H9 (cell line): ENCODE data around the gene KIAA1614. TPM values are rescaled to one million over a fixed set of nuclear protein-coding genes. Genes with fewer than 3 reads are reported as not detected.
A peak's percentile ranks its signal among the peaks of the same experiment; 100 is the strongest.

ENCODE experiments used
- DNase-seq: peaks from one replicate; pipeline ENCODE4 v3.0.0-alpha.2; 2017
- H2AFZ ChIP-seq: one replicate; pipeline ENCODE4 v1.6.1; 2013; ENCODE audit warnings: mild to moderate bottlenecking, low read length, control low read depth, moderate library complexity
- H2AK5ac ChIP-seq: 2 replicates; pipeline ENCODE4 v1.6.1; 2013; ENCODE audit warnings: low read length, control low read depth, mixed read lengths; ENCODE audit not compliant: insufficient read length
- H2BK120ac ChIP-seq: one replicate; pipeline ENCODE4 v1.6.1; 2013; ENCODE audit warnings: low read depth, mild to moderate bottlenecking, low read length, control low read depth, inconsistent platforms; ENCODE audit not compliant: poor library complexity, severe bottlenecking
- H2BK12ac ChIP-seq: 2 replicates; pipeline ENCODE4 v1.6.1; 2013; ENCODE audit warnings: low read length, control low read depth, mixed read lengths, low read depth; ENCODE audit not compliant: insufficient read length
- H2BK15ac ChIP-seq: 2 replicates; pipeline ENCODE4 v1.6.1; 2013; ENCODE audit warnings: low read depth, low read length, control low read depth
- H2BK20ac ChIP-seq: one replicate; pipeline ENCODE4 v1.6.1; 2013; ENCODE audit warnings: low read depth, mild to moderate bottlenecking, low read length, control low read depth, inconsistent platforms; ENCODE audit not compliant: poor library complexity, severe bottlenecking
- H2BK5ac ChIP-seq: 2 replicates; pipeline ENCODE4 v1.6.1; 2013; ENCODE audit warnings: low read length, control low read depth, mixed read lengths; ENCODE audit not compliant: insufficient read length
- H3K14ac ChIP-seq: 2 replicates; pipeline ENCODE4 v1.6.1; 2013; ENCODE audit warnings: low read length, control low read depth; ENCODE audit not compliant: insufficient read depth
- H3K18ac ChIP-seq: 2 replicates; pipeline ENCODE4 v1.6.1; 2013; ENCODE audit warnings: low read depth, mild to moderate bottlenecking, mixed read lengths, low read length, control low read depth; ENCODE audit not compliant: insufficient read length
- H3K23ac ChIP-seq: 2 replicates; pipeline ENCODE4 v1.6.1; 2013; ENCODE audit warnings: low read length, control low read depth, mixed read lengths, low read depth; ENCODE audit not compliant: insufficient read length
- H3K23me2 ChIP-seq: 2 replicates; pipeline ENCODE4 v1.6.1; 2013; ENCODE audit warnings: low read depth, mild to moderate bottlenecking, mixed read lengths, low read length, control low read depth; ENCODE audit not compliant: insufficient read length, poor library complexity, severe bottlenecking
- H3K27ac ChIP-seq: 2 replicates; pipeline ENCODE4 v1.5.1; 2013; ENCODE audit warnings: low read length, control low read depth, mixed read lengths, low read depth; ENCODE audit not compliant: insufficient read length
- H3K27me3 ChIP-seq: 2 replicates; pipeline ENCODE4 v1.6.1; 2013; ENCODE audit warnings: low read length, control low read depth, inconsistent platforms; ENCODE audit not compliant: insufficient read depth
- H3K4ac ChIP-seq: 2 replicates; pipeline ENCODE4 v1.6.1; 2013; ENCODE audit warnings: low read depth, mild to moderate bottlenecking, control low read depth, inconsistent platforms, low read length, moderate library complexity
- H3K4me1 ChIP-seq: 2 replicates; pipeline ENCODE4 v1.6.1; 2013; ENCODE audit warnings: low read length, control low read depth, inconsistent platforms; ENCODE audit not compliant: insufficient read depth
- H3K4me2 ChIP-seq: 2 replicates; pipeline ENCODE4 v1.6.1; 2013; ENCODE audit warnings: low read length, control low read depth, mixed read lengths; ENCODE audit not compliant: insufficient read length, insufficient read depth
- H3K56ac ChIP-seq: 2 replicates; pipeline ENCODE4 v1.6.1; 2013; ENCODE audit warnings: low read depth, mild to moderate bottlenecking, mixed read lengths, low read length, control low read depth; ENCODE audit not compliant: insufficient read length
- H3K79me1 ChIP-seq: 2 replicates; pipeline ENCODE4 v1.6.1; 2013; ENCODE audit warnings: low read depth, mild to moderate bottlenecking, moderate library complexity, low read length, control low read depth, inconsistent platforms; ENCODE audit not compliant: insufficient read depth, poor library complexity, severe bottlenecking
- H3K79me2 ChIP-seq: 2 replicates; pipeline ENCODE4 v1.6.1; 2013; ENCODE audit warnings: low read length, control low read depth, inconsistent platforms; ENCODE audit not compliant: insufficient read depth
- H3K9ac ChIP-seq: 2 replicates; pipeline ENCODE4 v1.6.1; 2013; ENCODE audit warnings: low read length, control low read depth, mixed read lengths; ENCODE audit not compliant: insufficient read length; ENCODE audit errors: extremely low read depth
- H3K9me3 ChIP-seq: one replicate; pipeline ENCODE4 v1.6.1; 2013; ENCODE audit warnings: low read depth, low read length, inconsistent platforms; ENCODE audit not compliant: control insufficient read depth
- H3T11ph ChIP-seq: one replicate; pipeline ENCODE4 v1.6.1; 2013; ENCODE audit warnings: mild to moderate bottlenecking, low read length, control low read depth, inconsistent platforms
- H4K20me1 ChIP-seq: one replicate; pipeline ENCODE4 v1.6.1; 2013; ENCODE audit not compliant: control insufficient read depth, insufficient read length, insufficient read depth
- H4K5ac ChIP-seq: 2 replicates; pipeline ENCODE4 v1.6.1; 2013; ENCODE audit warnings: low read depth, mild to moderate bottlenecking, mixed read lengths, low read length, control low read depth; ENCODE audit not compliant: insufficient read length
- H4K8ac ChIP-seq: replicated peaks from 2 replicates; pipeline ENCODE4 v1.6.1; 2013; ENCODE audit warnings: low read length, control low read depth, mixed read lengths, low read depth; ENCODE audit not compliant: insufficient read length
- H4K91ac ChIP-seq: 2 replicates; pipeline ENCODE4 v1.6.1; 2013; ENCODE audit warnings: low read depth, mild to moderate bottlenecking, moderate library complexity, mixed read lengths, low read length, control low read depth; ENCODE audit not compliant: insufficient read length
- H3K27ac Mint-ChIP-seq, 3 experiments: 2 replicates in 2 of 3; 3 replicates in 1 of 3; pipeline ENCODE4 v1.8.0; 2020 to 2021; ENCODE audit warnings: mixed read lengths in 3 of 3, mild to moderate bottlenecking in 1 of 3, moderate library complexity in 1 of 3
- H3K27me3 Mint-ChIP-seq: 2 replicates; pipeline ENCODE4 v1.8.0; 2021; ENCODE audit warnings: low read depth, mild to moderate bottlenecking, moderate library complexity, mixed read lengths
- H3K36me3 Mint-ChIP-seq, 3 experiments: 2 replicates in 2 of 3; 3 replicates in 1 of 3; pipeline ENCODE4 v1.8.0; 2020 to 2021; ENCODE audit warnings: low read depth in 3 of 3, mixed read lengths in 3 of 3; ENCODE audit not compliant: insufficient read depth in 1 of 3
- H3K4me1 Mint-ChIP-seq, 2 experiments: 2 replicates each; pipeline ENCODE4 v1.8.0; 2020; ENCODE audit warnings: mixed read lengths in 2 of 2
- H3K4me3 Mint-ChIP-seq, 2 experiments: 2 replicates in 1 of 2; 3 replicates in 1 of 2; pipeline ENCODE4 v1.8.0; 2020 to 2021; ENCODE audit warnings: mild to moderate bottlenecking in 2 of 2, mixed read lengths in 2 of 2, moderate library complexity in 1 of 2
- H3K9me3 Mint-ChIP-seq, 2 experiments: 2 replicates in 1 of 2; 3 replicates in 1 of 2; pipeline ENCODE4 v1.8.0; 2020; ENCODE audit warnings: mild to moderate bottlenecking in 2 of 2, mixed read lengths in 2 of 2, moderate library complexity in 1 of 2
- WGBS: extraction: QIAGEN DNeasy Blood & Tissue Kit; methylation state at CpG from one replicate; pipeline ENCODE4 v1.1.7; 2013; ENCODE audit warnings: missing lambda C conversion rate, low lambda C conversion rate, mixed read lengths; ENCODE audit not compliant: insufficient read length; ENCODE audit errors: extremely low coverage; 5-methylcytosine and 5-hydroxymethylcytosine counted together
- total RNA-seq: library from RNA; stranded (reverse); gene quantifications from 2 replicates; pipeline ENCODE4 v1.2.1, GENCODE V29; 2021
- TF ChIP-seq, protein P1 (sequence below): fragments of 200-600 bp; sonication (generic); conservative IDR thresholded peaks from 3 replicates; pipeline ENCODE4 v1.8.0; 2021; ENCODE audit warnings: antibody characterized with exemption, mild to moderate bottlenecking

KIAA1614 gene
- total RNA-seq, 1 experiment from 2014 or later = 1.3 TPM

DNA sequence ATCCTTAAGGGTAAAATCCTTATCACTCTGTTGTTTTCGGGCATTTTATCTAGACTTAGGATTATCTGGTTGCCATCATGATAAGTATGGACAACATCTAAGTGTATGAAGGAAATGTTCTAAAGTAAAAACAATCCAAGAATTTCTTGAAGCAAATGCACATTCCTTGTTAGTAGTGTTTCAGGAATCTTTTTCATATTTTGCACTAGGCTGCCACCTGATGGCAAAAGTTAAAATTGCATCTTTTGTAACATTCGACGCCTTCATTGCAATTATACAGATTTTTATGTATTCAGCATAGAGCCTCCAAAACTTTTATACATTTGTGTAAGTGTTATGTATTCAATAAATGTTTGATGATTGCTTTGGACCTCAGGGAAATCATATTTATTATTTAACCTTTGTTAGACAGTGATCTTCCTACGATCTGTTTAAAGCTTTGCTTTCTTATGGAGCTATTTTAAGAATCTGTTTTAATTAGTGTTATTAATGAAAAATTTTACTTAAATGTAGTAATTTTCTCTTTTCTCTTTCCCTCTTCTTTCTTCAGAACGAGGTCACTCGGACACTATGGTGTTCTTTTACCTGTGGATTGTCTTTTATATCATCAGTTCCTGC is 49.4 kb upstream of the KIAA1614 start:
- H3K23ac ChIP-seq = no peak overlapping the region
- no peak overlapping the region for H2BK15ac ChIP-seq
- no peak overlapping the region for H2BK5ac ChIP-seq
- no peaks in the 10 kb centered on the region for H3K4me1 ChIP-seq
- H3K9me3 Mint-ChIP-seq = peaks cover 0 to 2% of the 10 kb centered on the region in 2 experiments; a peak in 2 of 5 replicates
- H4K91ac ChIP-seq = no peak overlapping the region
- no peaks in the 10 kb centered on the region for H3K4me1 Mint-ChIP-seq
- no peak overlapping the region for H3K18ac ChIP-seq
- WGBS = no CpG with 5 or more reads among the region's 6 CpGs
- H3K4me2 ChIP-seq = no peak overlapping the region
- H3K36me3 Mint-ChIP-seq = peaks cover 7 to 26% (median 19%) of the 10 kb centered on the region in 3 experiments; a peak in 6 of 7 replicates
- H3K9me3 ChIP-seq = no peaks in the 10 kb centered on the region
- no peaks in the 10 kb centered on the region for H3K23me2 ChIP-seq
- H2BK12ac ChIP-seq = no peak overlapping the region
- no peaks in the 10 kb centered on the region for H3K79me1 ChIP-seq
- H4K8ac ChIP-seq = no peak overlapping the region
- H3K27ac ChIP-seq = no peak overlapping the region
- DNase-seq = no peak
- no peak overlapping the region for H3K9ac ChIP-seq
- H3K27me3 Mint-ChIP-seq = no peaks in the 10 kb centered on the region
- no peak overlapping the region for H3K56ac ChIP-seq
- no peak overlapping the region for H2AK5ac ChIP-seq
- no peak overlapping the region for H2BK20ac ChIP-seq
- no peak overlapping the region for H4K5ac ChIP-seq
- H3K79me2 ChIP-seq = no peaks in the 10 kb centered on the region
- no peak overlapping the region for H3K27ac Mint-ChIP-seq
- H2AFZ ChIP-seq = no peak overlapping the region
- no peak overlapping the region for H2BK120ac ChIP-seq
- no peak overlapping the region for H3K4ac ChIP-seq
- no peaks in the 10 kb centered on the region for H4K20me1 ChIP-seq
- H3K27me3 ChIP-seq = no peaks in the 10 kb centered on the region
- TF ChIP-seq, protein P1, sequence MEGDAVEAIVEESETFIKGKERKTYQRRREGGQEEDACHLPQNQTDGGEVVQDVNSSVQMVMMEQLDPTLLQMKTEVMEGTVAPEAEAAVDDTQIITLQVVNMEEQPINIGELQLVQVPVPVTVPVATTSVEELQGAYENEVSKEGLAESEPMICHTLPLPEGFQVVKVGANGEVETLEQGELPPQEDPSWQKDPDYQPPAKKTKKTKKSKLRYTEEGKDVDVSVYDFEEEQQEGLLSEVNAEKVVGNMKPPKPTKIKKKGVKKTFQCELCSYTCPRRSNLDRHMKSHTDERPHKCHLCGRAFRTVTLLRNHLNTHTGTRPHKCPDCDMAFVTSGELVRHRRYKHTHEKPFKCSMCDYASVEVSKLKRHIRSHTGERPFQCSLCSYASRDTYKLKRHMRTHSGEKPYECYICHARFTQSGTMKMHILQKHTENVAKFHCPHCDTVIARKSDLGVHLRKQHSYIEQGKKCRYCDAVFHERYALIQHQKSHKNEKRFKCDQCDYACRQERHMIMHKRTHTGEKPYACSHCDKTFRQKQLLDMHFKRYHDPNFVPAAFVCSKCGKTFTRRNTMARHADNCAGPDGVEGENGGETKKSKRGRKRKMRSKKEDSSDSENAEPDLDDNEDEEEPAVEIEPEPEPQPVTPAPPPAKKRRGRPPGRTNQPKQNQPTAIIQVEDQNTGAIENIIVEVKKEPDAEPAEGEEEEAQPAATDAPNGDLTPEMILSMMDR = peak; percentile 85
- H3T11ph ChIP-seq = no peak overlapping the region
- H3K14ac ChIP-seq = no peak overlapping the region
- H3K4me3 Mint-ChIP-seq = no peak overlapping the region
